OCI-LY7 (cell line): Measurements from ENCODE around the gene NELFCD.

Experiments used
- EZH2phosphoT487 ChIP-seq: fragments of 200-600 bp; sonication (generic); IDR thresholded peaks from 2 replicates; pipeline ENCODE4 v1.6.1; 2018; ENCODE audit warnings: low read depth, borderline replicate concordance, mild to moderate bottlenecking, mixed run types, antibody characterized with exemption, low read length, moderate library complexity, mixed read lengths
- TF ChIP-seq, protein P1 (sequence below): fragments of 200-600 bp; sonication (generic); conservative IDR thresholded peaks from 2 replicates; pipeline ENCODE4 v1.5.1; 2014; ENCODE audit warnings: mild to moderate bottlenecking, antibody characterized with exemption, low read length, moderate library complexity, mixed read lengths

DNA sequence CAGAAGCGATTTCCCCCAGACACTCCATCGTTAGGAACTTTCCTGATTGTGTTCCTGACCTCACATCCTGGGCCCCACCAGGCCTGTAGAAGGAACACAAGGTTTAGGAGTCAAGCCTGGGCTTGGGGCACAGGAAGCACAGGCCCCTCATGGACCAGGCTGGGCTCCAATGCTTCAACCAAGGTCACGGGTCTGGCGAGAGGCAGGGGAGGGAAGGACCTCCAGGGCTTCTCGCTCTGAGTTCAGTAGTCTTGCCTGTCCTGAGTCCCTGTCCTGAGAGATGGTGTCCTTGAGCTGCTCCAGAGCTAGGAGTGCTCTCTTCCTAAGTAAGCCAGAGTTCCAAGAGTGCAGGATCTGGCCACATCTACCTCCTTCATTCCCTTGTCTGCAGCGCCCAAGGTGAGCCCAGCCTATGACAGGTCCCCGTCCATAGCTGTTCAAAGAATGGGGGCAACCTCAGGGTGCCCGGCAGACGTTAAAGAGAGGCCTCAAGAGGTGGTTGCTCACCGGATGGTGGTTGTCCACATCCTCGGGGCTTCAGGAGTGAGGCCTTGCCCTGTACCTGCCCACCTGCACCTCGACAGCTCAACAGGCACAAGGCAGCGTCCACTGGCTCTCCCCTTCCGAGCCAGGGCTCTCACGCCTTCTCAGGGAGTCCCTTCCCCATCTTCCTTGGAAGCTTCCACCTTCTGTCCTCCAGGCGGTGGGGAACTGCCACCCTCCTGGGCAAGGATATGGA is 36.6 kb downstream of the NELFCD start:
- TF ChIP-seq, protein P1, sequence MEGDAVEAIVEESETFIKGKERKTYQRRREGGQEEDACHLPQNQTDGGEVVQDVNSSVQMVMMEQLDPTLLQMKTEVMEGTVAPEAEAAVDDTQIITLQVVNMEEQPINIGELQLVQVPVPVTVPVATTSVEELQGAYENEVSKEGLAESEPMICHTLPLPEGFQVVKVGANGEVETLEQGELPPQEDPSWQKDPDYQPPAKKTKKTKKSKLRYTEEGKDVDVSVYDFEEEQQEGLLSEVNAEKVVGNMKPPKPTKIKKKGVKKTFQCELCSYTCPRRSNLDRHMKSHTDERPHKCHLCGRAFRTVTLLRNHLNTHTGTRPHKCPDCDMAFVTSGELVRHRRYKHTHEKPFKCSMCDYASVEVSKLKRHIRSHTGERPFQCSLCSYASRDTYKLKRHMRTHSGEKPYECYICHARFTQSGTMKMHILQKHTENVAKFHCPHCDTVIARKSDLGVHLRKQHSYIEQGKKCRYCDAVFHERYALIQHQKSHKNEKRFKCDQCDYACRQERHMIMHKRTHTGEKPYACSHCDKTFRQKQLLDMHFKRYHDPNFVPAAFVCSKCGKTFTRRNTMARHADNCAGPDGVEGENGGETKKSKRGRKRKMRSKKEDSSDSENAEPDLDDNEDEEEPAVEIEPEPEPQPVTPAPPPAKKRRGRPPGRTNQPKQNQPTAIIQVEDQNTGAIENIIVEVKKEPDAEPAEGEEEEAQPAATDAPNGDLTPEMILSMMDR, result no peak
- no peak for TF ChIP-seq EZH2phosphoT487
